ENCODE measurements around the gene LACC1.

Gene LACC1

DNA sequence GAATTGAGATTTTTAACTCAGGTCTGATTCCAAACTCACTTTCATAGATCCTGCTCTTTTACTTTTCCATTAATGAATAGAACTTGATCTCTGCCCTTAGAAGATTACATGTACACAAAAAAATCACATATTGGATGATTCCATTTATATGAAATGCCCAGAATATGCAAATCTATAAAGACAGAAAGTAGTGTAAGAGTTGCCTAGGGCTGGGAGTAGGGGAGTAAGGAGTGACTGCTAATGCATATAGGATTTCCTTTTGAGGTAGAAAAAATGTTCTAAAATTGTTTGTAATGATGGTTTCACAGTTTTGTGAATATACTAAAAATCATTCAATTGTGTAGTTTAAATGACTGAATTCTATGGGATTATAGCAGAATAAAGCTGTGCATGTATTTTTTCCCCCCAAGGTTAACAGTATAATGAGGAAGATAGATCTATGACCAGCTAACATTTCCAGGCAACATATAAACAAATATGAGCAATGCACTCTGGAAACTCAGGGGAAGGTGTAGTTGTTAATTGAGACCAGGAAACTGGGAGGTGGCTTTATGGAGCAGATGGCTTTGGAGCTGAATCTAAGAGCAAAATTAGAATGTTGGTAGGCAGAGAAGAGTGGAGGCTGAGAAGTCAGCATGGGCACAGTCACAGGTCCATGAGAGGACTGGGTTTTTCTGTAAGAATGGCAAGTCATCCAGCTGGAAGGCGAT, 41.4 kb downstream of the LACC1 start:
- Histone ChIP-seq H3K9ac (ENCODE audit: low read length) (no peak overlapping the region), H3K27me3 (replicated peaks; ENCODE audit: control insufficient read depth, insufficient read depth, low read length) (no peaks in the 10 kb centered on the region), H3K36me3 (ENCODE audit: control insufficient read depth, insufficient read depth, low read length, severe bottlenecking) (no peaks in the 10 kb centered on the region), H3K4me1 (ENCODE audit: control insufficient read depth, insufficient read depth, low read length) (no peaks in the 10 kb centered on the region), H3K9me3 (ENCODE audit: control insufficient read depth, low read length) (no peaks in the 10 kb centered on the region), H3K4me3 (ENCODE audit: low read length) (no peak overlapping the region)
- no peak for DNase-seq (ENCODE audit: low read depth)

DNA sequence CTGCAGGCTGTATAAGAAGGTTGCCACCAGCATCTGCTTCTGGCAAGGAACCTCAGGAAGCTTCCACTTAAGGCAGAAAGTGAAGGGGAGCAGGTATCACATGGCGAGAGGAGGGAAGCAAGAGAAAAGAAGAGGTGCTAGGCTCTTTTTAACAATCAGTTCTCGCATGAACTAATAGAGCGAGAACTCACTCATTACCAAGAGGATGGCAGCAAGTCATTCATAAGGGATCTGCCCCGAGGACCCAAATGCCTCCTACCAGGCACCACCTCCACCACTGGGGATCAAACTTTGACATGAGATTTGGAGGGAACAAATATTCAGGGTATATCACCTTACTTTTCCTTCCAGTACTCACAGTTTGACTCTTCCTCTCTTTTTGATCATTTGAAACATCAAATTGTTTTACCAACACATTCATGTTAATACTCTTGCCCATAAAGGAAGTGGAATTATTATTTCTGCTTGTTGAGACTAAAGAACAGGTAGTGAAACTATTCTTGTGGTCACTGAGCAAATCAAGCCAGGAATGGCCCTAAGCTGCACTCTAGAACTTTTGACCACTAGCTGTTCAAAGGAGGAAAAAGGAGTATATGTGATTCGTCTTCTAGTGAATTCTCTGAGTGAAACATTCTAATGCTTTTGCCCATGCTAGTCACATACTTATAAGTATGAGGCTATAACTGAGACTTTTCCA, 45.0 kb downstream of the LACC1 start:
- DNase-seq (ENCODE audit: low read depth), result no peak
- no peaks in the 10 kb centered on the region for H3K27me3 ChIP-seq (replicated peaks; ENCODE audit: control insufficient read depth, insufficient read depth, low read length)

DNA sequence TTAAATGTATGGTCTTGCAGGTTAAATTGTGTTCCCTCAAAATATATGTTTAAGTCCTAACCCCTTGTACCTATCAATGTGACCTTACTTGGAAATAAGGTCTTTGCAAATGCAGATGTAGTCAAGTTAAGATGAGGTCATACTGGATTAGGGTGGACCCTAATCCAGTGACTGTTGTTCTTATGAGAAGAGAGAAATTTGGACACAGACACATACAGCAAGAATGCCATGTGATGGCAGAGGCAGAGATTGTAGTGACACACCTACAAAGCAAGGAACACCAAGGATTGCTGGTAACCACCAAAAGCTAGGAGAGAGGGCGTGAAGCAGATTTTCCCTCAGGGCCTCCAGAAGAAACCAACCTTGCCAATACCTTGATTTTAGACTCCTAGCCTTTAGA, 50.2 kb downstream of the LACC1 start:
- peaks cover 15% of the 10 kb centered on the region for H3K9me3 ChIP-seq (ENCODE audit: control insufficient read depth, low read length)
- H3K9ac ChIP-seq (ENCODE audit: low read length), result no peak overlapping the region
- H3K27me3 ChIP-seq (replicated peaks; ENCODE audit: control insufficient read depth, insufficient read depth, low read length), result no peaks in the 10 kb centered on the region
- no peak overlapping the region for H3K4me3 ChIP-seq (ENCODE audit: low read length)
- no peak for DNase-seq (ENCODE audit: low read depth)
- H3K4me1 ChIP-seq (ENCODE audit: control insufficient read depth, insufficient read depth, low read length), result no peaks in the 10 kb centered on the region
- no peaks in the 10 kb centered on the region for H3K36me3 ChIP-seq (ENCODE audit: control insufficient read depth, insufficient read depth, low read length, severe bottlenecking)

More for the DNA sequence above, 45.0 kb downstream of the LACC1 start:
- Histone ChIP-seq H3K9me3 (ENCODE audit: control insufficient read depth, low read length) (no peaks in the 10 kb centered on the region), H3K4me1 (ENCODE audit: control insufficient read depth, insufficient read depth, low read length) (no peaks in the 10 kb centered on the region), H3K9ac (ENCODE audit: low read length) (no peak overlapping the region), H3K4me3 (ENCODE audit: low read length) (no peak overlapping the region), H3K36me3 (ENCODE audit: control insufficient read depth, insufficient read depth, low read length, severe bottlenecking) (no peaks in the 10 kb centered on the region)

DNA sequence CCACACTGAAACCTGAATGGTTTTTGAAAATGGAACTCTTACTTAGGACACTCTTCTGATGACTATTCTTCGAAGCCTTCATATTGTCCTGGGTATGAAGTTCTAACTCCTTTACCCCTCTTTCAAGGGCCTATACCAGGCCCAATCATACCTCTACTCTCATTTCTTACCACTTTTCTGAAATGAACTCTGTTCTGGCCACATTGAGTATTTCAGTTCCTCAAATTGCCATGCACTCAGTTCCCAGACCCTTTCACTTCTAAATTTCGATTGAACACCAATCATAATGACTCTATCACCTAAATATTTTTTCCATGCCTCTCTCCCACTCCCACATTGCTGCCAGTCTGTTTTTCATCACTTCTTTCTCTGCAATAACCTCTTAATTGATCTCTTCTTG, 53.7 kb downstream of the LACC1 start:
- H3K9ac ChIP-seq (ENCODE audit: low read length), result no peak overlapping the region
- H3K4me3 ChIP-seq (ENCODE audit: low read length), result no peak overlapping the region
- no peak for DNase-seq (ENCODE audit: low read depth)
- H3K27me3 ChIP-seq (replicated peaks; ENCODE audit: control insufficient read depth, insufficient read depth, low read length), result no peaks in the 10 kb centered on the region
- H3K4me1 ChIP-seq (ENCODE audit: control insufficient read depth, insufficient read depth, low read length), result peaks cover 16% of the 10 kb centered on the region
- H3K36me3 ChIP-seq (ENCODE audit: control insufficient read depth, insufficient read depth, low read length, severe bottlenecking), result no peaks in the 10 kb centered on the region
- H3K9me3 ChIP-seq (ENCODE audit: control insufficient read depth, low read length), result peaks cover 15% of the 10 kb centered on the region

DNA sequence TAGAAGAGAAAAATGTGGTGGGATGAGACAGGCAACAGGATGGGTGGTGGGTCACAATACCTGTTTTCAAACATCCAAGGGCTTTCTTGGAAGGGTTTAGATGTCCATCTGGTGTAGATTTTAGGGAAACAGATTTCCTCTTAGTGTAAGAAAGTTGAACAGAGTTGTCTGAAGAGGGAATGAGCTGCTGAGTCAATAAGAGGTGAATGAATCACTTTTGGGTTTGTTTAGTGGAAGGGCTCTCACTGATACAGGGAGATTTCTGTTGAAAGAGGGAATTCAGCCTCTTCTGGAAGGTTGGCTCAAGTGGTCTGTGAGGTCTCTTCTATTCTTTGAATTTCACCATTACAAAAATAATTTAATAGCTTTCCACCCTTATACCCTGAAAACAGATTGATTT, 54.6 kb downstream of the LACC1 start:
- no peak overlapping the region for H3K9ac ChIP-seq (ENCODE audit: low read length)
- no peaks in the 10 kb centered on the region for H3K36me3 ChIP-seq (ENCODE audit: control insufficient read depth, insufficient read depth, low read length, severe bottlenecking)
- peak; percentile 10 for DNase-seq (ENCODE audit: low read depth)
- H3K4me1 ChIP-seq (ENCODE audit: control insufficient read depth, insufficient read depth, low read length), result peaks cover 16% of the 10 kb centered on the region
- H3K4me3 ChIP-seq (ENCODE audit: low read length), result no peak overlapping the region
- H3K9me3 ChIP-seq (ENCODE audit: control insufficient read depth, low read length), result peaks cover 15% of the 10 kb centered on the region
- H3K27me3 ChIP-seq (replicated peaks; ENCODE audit: control insufficient read depth, insufficient read depth, low read length), result no peaks in the 10 kb centered on the region

DNA sequence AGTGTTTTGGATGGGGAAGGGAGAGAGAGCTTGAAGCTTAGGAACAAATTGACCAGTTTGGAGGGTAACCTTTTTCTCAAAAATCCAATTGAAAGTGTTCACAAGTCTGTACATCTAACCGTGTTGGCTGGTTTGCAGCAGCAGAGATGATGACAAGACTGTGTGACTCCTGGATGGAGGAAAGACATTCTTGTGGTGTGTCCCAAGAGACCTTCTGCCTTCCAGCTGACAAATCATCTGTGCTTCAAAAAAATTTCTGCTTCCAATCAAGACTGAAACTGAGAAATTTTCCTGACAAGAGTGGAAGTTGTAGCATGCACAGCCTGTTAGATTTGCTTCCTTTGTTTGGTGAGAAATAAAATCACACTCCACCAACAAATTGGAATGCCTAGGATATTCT, 56.2 kb downstream of the LACC1 start:
- Histone ChIP-seq H3K4me1 (ENCODE audit: control insufficient read depth, insufficient read depth, low read length) (peaks cover 16% of the 10 kb centered on the region), H3K9ac (ENCODE audit: low read length) (no peak overlapping the region), H3K9me3 (ENCODE audit: control insufficient read depth, low read length) (peaks cover 7% of the 10 kb centered on the region), H3K36me3 (ENCODE audit: control insufficient read depth, insufficient read depth, low read length, severe bottlenecking) (no peaks in the 10 kb centered on the region), H3K27me3 (replicated peaks; ENCODE audit: control insufficient read depth, insufficient read depth, low read length) (no peaks in the 10 kb centered on the region), H3K4me3 (ENCODE audit: low read length) (no peak overlapping the region)
- DNase-seq (ENCODE audit: low read depth), result peak; percentile 70

DNA sequence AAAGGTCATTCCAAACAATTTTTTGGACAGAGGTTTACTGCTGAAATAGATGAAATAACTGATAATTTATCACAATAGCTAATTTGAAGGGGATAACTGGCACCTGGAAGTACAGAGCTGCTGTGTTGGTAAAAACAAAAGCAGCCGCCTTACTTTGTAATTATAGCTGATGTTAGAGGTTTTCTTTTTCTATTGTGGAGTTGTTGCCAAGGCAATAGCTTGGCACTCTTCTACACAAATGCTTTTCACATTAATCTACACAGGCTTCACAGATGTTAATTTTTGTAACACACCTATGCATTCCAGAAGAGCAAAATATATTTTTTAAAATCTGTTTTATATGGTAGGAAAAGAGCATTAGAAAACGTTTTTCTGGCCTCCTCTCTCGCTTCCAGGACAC, 56.9 kb downstream of the LACC1 start:
- Histone ChIP-seq H3K9me3 (ENCODE audit: control insufficient read depth, low read length) (no peaks in the 10 kb centered on the region), H3K9ac (ENCODE audit: low read length) (no peak overlapping the region), H3K36me3 (ENCODE audit: control insufficient read depth, insufficient read depth, low read length, severe bottlenecking) (no peaks in the 10 kb centered on the region), H3K4me1 (ENCODE audit: control insufficient read depth, insufficient read depth, low read length) (peaks cover 16% of the 10 kb centered on the region), H3K4me3 (ENCODE audit: low read length) (no peak overlapping the region), H3K27me3 (replicated peaks; ENCODE audit: control insufficient read depth, insufficient read depth, low read length) (no peaks in the 10 kb centered on the region)
- no peak for DNase-seq (ENCODE audit: low read depth)

DNA sequence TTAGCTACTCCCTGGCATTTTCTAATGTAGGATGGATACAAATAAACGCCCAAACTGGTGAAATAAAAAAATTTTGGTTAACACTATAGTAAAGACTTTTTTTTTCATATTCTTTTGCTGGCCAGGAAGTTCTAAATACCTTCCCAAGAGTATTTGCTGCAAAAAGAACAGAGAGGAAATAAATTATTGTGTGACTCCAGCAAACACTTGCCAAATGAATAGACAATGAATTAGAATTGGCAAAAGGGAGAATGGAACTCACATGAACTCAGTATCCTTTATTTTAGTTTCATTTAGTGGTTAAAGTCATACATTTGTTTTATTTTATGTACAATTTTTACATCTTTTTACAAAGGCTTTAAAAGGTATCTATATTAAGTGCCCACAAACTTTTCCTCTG, 58.1 kb downstream of the LACC1 start:
- H3K4me3 ChIP-seq (ENCODE audit: low read length), result no peak overlapping the region
- H3K9ac ChIP-seq (ENCODE audit: low read length), result no peak overlapping the region
- H3K36me3 ChIP-seq (ENCODE audit: control insufficient read depth, insufficient read depth, low read length, severe bottlenecking), result no peaks in the 10 kb centered on the region
- H3K9me3 ChIP-seq (ENCODE audit: control insufficient read depth, low read length), result no peaks in the 10 kb centered on the region
- peaks cover 16% of the 10 kb centered on the region for H3K4me1 ChIP-seq (ENCODE audit: control insufficient read depth, insufficient read depth, low read length)
- no peak for DNase-seq (ENCODE audit: low read depth)
- H3K27me3 ChIP-seq (replicated peaks; ENCODE audit: control insufficient read depth, insufficient read depth, low read length), result peaks cover 2% of the 10 kb centered on the region

DNA sequence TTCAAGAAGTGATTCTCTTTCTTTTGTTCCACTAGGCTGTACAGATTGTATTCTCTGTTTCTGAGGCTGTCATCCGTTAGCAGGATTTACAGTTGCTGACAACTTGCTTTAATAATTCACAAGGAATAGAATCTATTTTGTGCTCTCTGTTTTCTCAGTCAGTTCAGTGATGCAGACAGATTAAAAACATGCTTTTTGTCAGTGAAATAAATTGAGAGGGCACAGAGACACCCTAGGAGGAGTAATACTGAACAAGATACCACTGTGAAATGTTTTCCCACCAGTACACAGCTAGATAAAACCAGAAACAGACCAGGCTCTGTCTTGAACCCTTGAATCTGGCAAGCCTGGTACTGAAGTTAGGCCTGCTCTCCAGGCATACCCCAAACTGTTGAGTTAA, 58.7 kb downstream of the LACC1 start:
- H3K9me3 ChIP-seq (ENCODE audit: control insufficient read depth, low read length), result no peaks in the 10 kb centered on the region
- H3K4me3 ChIP-seq (ENCODE audit: low read length), result no peak overlapping the region
- H3K36me3 ChIP-seq (ENCODE audit: control insufficient read depth, insufficient read depth, low read length, severe bottlenecking), result no peaks in the 10 kb centered on the region
- peaks cover 16% of the 10 kb centered on the region for H3K4me1 ChIP-seq (ENCODE audit: control insufficient read depth, insufficient read depth, low read length)
- peaks cover 2% of the 10 kb centered on the region for H3K27me3 ChIP-seq (replicated peaks; ENCODE audit: control insufficient read depth, insufficient read depth, low read length)
- DNase-seq (ENCODE audit: low read depth), result no peak
- H3K9ac ChIP-seq (ENCODE audit: low read length), result no peak overlapping the region

DNA sequence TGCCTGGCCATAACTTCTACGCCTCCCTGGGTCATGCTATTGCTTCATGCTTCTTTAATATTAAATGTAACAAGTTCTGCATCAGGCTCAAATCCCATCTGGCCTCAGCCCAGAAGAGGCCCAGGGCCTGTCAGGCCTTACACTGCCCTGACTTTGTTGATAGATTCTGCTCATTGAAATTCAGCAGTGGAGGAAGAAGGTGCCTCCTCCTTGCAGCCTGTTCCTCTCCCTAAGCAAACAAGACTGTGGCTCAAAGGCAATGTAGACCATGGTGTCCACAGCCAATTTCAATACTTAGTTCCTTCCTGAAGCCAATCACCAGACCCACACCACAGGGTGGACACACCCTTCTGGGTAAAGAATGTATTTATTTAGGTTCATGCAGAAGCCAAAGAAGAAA, 59.4 kb downstream of the LACC1 start:
- no peak overlapping the region for H3K4me3 ChIP-seq (ENCODE audit: low read length)
- peaks cover 2% of the 10 kb centered on the region for H3K27me3 ChIP-seq (replicated peaks; ENCODE audit: control insufficient read depth, insufficient read depth, low read length)
- no peaks in the 10 kb centered on the region for H3K36me3 ChIP-seq (ENCODE audit: control insufficient read depth, insufficient read depth, low read length, severe bottlenecking)
- H3K9ac ChIP-seq (ENCODE audit: low read length), result no peak overlapping the region
- H3K9me3 ChIP-seq (ENCODE audit: control insufficient read depth, low read length), result no peaks in the 10 kb centered on the region
- DNase-seq (ENCODE audit: low read depth), result peak; percentile 15
- peaks cover 16% of the 10 kb centered on the region for H3K4me1 ChIP-seq (ENCODE audit: control insufficient read depth, insufficient read depth, low read length)

DNA sequence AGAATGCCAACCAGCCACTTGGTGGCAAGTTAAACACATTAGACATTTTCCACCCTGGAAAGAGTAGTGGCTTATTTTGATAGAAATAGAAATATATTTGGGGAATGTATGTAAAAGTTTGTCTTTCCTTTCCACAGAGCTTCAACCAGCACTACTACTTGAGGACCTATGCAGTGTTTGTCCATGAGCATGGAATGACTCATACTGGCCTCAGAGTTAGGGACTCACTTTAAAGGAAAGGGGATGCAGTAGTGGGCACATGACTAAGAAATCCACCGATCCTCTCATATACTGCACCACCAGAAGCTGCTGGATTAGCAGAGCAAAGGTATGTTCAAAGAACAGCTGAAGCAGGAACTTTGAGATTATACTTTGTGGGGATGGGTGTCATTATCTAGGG, 62.6 kb downstream of the LACC1 start:
- peaks cover under 1% of the 10 kb centered on the region for H3K4me1 ChIP-seq (ENCODE audit: control insufficient read depth, insufficient read depth, low read length)
- DNase-seq (ENCODE audit: low read depth), result no peak
- H3K9me3 ChIP-seq (ENCODE audit: control insufficient read depth, low read length), result no peaks in the 10 kb centered on the region
- no peak overlapping the region for H3K9ac ChIP-seq (ENCODE audit: low read length)
- no peaks in the 10 kb centered on the region for H3K36me3 ChIP-seq (ENCODE audit: control insufficient read depth, insufficient read depth, low read length, severe bottlenecking)
- H3K4me3 ChIP-seq (ENCODE audit: low read length), result no peak overlapping the region
- H3K27me3 ChIP-seq (replicated peaks; ENCODE audit: control insufficient read depth, insufficient read depth, low read length), result peaks cover 2% of the 10 kb centered on the region

Data from adipocyte (in vitro differentiated cells).